KOPT-K1 (cell line): Measurements from ENCODE around the gene MED26.

Source experiments
- H3K27ac ChIP-seq: fragments of 200-600 bp; sonication (generic); 2 replicates; pipeline ENCODE4 v1.5.1; 2016; ENCODE audit warnings: antibody characterized with exemption, mild to moderate bottlenecking, low read depth, low read length; ENCODE audit not compliant: poor library complexity, severe bottlenecking
- H3K36me3 ChIP-seq: fragments of 200-600 bp; sonication (generic); 2 replicates; pipeline ENCODE4 v1.5.1; 2017; ENCODE audit warnings: antibody characterized with exemption, mild to moderate bottlenecking, low read length, moderate library complexity; ENCODE audit not compliant: insufficient read depth
- H3K9me3 ChIP-seq: fragments of 200-600 bp; sonication (generic); 2 replicates; pipeline ENCODE4 v1.5.1; 2017; ENCODE audit warnings: antibody characterized with exemption, low read length, mild to moderate bottlenecking; ENCODE audit not compliant: insufficient read depth, poor library complexity, severe bottlenecking

The MED26 gene

DNA sequence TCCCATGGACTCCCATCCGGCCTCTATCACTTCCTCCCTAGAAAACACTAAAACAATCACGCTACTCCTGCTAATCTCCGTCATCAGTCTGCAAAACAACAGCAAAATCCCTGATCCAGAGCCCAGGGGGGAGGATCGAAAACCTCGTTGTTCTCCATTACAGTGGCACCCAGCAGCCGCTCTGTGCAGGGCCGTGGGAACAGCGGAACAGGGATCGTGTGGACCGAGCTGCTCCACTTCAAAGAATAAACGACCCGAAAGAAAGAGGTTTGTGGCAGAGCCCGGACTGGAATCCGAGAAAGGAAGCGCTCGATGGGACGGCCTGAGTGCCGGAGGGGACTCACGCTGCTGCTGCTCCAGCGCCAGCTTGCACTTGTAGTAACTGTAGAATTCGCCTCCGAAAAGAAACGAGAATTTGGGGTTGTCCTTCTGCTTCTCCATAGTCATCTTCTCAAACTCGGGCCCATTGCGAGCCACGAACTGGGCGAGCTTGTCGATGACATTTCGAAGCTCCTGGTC is 86.4 kb downstream of the MED26 start:
- Histone ChIP-seq H3K9me3 (no peaks in the 10 kb centered on the region), H3K27ac (peak overlapping the region; percentile 90), H3K36me3 (peaks cover 51% of the 10 kb centered on the region)

DNA sequence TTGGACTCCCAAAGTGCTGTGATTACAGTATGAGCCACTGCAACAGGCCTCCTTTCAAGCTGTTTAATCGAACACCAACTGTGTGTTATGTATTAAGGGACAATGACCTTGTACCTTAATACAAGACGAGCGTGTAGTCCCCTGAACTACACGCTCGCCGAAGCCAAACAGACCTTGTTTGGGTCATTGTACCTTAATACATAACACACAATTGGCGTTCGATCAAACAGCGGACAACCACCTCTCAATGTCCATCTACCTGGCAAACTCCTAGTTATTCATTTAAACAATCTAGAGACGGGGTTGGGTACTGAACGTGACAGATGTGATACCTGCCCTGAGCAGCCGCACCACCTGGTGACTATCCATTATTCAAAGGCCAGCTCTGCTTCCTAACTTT is 87.1 kb downstream of the MED26 start:
- Histone ChIP-seq H3K27ac (peak overlapping the region; percentile 90), H3K36me3 (peaks cover 58% of the 10 kb centered on the region), H3K9me3 (no peaks in the 10 kb centered on the region)

DNA sequence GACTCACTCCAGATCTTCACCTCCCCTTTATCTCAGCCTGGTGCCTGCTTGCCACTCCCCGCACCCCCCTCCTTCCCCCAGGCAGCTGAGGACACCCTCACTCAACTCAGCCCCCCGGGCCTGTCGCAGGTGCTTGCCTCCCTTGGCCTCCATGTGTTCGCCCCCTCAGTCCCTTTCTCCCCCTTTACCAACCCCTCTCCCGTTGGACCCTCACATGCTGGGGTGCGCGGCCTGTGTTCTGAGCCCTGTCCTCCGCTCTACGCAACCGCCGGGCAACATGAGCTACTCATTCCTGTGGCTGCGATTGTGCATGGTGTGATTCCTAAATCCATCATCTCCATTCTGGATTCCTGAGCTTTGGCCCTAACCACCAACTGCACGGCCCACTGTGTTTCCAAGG is 90.9 kb downstream of the MED26 start:
- no peak overlapping the region for H3K27ac ChIP-seq
- H3K9me3 ChIP-seq: no peaks in the 10 kb centered on the region
- peaks cover 91% of the 10 kb centered on the region for H3K36me3 ChIP-seq

DNA sequence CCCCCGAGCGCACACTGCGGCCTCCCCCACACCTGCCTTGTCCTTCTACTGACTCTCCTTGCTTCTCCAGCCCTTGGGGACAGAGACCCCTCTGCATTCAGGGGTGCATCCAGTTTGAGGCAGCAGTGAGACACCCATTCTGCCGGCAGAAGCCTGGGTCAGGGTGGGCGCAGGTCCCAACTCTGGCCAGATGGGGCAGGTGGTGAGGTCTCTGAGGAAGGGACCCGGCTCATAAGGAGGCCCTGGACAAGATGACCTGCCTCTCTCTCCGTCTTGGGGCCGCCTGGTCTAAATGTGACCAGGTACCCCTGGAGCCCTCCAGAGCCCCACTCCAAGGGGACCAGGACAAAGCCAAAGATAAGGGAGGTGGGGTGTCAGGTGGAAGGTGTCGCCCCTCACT is 91.9 kb downstream of the MED26 start:
- Histone ChIP-seq H3K27ac (no peak overlapping the region), H3K36me3 (peaks cover 99% of the 10 kb centered on the region), H3K9me3 (no peaks in the 10 kb centered on the region)

DNA sequence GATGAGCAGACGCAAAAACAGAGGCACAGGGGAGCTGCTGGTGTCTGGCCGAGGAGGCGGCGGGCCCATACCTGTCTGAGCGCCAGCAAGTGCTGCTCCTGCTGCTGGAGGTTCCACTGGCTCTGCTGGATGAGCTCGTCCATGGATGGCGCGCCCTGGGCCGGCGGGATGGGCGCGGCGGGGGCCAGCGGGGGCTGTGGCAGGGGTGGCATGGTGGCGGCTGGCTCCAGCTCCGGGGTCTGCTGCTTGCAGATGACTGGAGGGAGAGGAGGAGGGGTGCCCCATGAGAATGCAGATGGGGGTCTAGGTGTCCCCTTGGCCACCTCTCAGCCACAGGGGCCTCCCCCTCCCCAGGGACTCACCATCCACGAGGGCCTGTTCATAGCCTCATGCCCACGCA is 92.6 kb downstream of the MED26 start:
- no peaks in the 10 kb centered on the region for H3K9me3 ChIP-seq
- no peak overlapping the region for H3K27ac ChIP-seq
- peaks cover 99% of the 10 kb centered on the region for H3K36me3 ChIP-seq

DNA sequence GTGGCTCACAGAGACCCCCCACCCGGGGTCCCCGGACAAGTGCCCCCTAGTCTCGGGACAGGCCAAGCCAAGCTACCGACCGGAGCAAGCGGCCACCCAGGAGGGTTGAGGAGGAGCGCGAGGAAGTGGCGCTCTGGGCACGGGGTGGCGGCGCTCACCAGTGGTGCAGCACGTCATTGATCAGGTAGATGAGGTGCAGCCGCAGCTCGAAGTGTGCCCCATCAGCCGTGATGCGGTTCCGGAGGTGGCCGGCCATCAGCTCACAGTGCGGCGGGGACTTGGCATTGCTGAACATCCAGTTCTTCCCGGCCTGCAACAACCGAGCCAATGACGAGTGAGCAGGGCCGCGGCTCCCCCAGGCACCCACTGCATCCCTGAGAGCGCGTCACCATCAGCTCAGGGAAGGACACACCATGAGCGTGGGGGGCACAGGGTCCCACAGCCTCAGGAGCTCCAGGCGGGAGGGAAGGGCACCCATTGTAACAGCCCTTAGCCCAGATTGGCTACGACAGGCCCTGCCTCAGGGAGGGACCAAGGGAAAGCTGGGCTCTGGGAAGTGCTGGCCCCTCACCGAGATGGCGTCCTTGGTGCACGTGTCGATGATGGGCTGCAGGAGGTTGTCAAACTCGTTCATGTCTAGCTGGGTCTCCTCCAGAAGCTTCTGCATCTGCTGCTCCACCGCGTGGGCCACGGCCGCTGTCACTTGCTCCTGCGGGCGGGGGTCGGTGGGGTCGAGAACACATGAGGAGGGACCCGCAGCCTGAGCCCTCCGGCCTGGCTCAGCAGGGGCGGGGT is 95.4 kb downstream of the MED26 start:
- Histone ChIP-seq H3K36me3 (peaks cover 100% of the 10 kb centered on the region), H3K9me3 (no peaks in the 10 kb centered on the region), H3K27ac (no peak overlapping the region)

DNA sequence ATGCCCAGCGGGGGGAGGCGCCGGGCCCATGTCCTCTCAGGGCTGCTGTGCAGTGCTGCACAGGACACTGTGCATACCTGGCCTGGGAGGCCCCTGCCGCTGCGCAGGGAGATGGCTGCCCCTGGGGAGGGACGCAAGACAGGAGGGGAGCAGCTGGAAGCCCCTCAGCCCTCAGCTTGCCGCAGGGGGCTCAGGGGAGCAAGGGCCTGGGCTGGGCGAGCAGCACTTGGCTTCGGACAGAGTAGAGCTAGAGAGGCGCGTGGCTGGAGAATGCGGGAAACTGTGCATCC is 96.7 kb downstream of the MED26 start:
- Histone ChIP-seq H3K9me3 (no peaks in the 10 kb centered on the region), H3K27ac (no peak overlapping the region), H3K36me3 (peaks cover 100% of the 10 kb centered on the region)

DNA sequence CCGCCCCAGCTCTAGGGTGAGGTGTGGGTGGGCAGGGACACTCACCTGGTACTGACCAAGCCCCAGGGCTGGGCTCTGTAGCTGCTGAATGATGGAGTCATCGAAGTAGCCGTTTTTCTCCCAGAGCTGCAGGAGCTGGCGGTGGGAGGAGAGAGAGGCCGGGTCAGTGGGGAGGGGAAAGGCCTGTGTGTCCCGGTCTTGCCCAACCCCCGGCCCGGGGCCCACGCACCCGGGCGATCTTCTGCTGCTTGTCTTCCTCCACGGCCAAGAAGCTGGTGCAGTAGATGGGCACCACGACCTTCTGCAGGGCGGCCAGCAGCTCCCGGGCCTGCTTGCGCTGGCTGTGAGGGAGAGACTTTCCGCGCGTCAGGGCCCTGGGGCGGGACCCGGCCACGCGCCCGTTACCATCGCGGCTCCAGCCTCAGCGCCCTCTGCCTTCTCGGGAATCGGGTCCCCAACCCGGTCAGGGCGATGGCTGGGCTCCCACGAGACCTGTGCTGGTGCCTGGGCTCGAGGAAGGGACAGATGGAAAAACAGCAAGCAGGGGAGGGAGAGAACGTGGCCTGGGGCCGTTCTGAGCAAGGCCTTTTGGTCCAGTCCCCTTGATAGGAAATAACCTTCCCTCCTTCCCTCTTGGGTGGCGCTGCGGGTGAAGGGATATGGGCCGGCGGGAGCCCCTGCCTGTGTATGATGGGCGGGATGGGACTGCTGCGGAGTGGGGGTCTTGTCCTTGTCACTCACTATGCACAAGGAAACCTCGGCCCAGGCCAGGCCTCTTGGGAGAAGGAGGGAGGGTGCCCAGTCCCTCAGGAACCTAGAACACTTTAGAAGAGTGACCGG is 97.2 kb downstream of the MED26 start:
- peaks cover 100% of the 10 kb centered on the region for H3K36me3 ChIP-seq
- no peaks in the 10 kb centered on the region for H3K9me3 ChIP-seq
- H3K27ac ChIP-seq: no peak overlapping the region

DNA sequence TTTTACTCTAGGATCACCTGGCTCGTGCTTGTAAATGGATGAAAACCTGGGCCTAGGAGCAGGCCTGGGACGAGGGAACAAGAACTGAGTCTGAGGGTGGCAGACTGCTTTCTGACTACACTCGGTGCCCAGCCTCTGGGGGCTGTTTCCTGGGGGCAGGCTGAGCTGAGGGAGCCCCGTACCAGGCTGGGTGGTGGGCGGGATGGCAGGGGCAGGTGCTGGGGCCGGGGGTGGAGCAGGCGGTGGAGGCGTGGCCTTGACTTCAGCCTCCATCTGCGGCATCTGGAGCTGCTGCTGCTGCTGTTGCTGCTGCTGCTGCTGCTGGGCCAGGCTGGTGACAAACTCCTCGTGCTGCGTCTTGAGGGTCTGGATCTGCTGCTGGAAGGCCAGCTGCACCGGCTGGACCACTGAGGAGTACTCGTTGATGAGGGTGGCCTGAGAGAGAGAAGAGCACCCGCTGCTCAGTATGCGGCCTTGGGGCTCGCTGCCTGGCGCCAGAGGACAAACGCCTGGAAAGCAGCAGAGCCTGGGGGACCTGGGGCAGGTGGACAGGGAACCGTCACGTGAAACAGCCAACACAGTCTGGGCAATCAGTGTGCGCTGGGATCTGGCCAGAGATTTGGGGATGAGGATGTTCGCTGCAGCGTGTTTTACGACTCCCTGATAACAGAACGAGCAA is 98.4 kb downstream of the MED26 start:
- H3K27ac ChIP-seq: no peak overlapping the region
- no peaks in the 10 kb centered on the region for H3K9me3 ChIP-seq
- H3K36me3 ChIP-seq: peaks cover 100% of the 10 kb centered on the region

DNA sequence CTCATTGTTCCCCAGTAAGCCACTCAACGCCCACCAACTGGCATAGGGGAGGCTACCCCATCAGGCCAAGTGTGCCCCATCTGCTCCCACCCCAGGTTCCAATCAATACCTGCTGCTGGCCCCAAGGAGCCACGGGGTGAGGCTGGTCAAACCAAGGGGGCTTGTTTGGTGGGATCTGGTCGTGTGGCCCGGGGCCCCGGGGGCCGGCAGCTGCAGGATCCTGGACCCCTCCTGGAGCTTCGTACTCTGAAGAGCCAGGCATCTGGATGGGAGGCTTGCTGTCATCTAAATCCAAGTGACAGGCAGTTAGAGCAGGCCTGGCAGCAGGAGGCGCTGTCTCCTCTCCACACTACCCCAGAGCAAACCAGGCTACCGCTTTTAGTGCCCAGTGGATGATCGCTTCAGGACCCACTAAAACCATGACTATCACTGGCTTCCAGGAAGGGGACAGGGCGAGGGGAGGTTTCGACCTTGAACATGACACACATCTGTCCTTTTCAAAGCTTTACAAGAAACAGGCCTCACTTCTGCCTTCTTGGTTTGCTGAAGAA is 100.0 kb downstream of the MED26 start:
- no peaks in the 10 kb centered on the region for H3K9me3 ChIP-seq
- H3K27ac ChIP-seq: no peak overlapping the region
- H3K36me3 ChIP-seq: peaks cover 99% of the 10 kb centered on the region

DNA sequence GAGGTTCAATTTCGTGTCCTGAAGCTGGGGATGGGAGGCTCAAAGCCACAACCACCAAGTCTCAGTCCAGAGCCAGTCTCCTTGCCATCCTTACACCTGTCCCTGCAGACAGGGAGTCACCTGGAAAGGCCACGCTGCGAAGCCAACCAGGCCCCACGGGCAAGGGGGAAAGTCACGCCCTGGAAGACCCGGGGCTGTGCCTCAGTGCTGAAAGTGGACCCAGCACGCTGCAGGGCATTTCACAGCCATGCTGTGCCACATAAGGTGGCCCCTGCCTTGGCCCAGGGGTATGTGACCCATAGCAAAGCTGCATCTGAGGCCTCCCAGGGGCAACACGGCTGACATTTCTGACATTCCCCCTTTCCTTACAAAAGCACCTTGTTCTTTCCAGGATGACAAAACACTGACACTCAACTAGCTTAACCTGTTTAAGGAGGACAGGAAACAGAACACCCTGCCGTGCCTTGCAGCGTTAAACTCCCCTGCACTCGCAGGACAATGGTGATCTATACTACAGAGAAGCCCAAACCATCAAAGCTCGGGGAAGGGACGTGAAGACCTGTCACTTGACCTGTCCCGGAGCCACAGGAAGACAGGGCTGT is 100.6 kb downstream of the MED26 start:
- H3K9me3 ChIP-seq: no peaks in the 10 kb centered on the region
- H3K36me3 ChIP-seq: peaks cover 99% of the 10 kb centered on the region
- H3K27ac ChIP-seq: no peak overlapping the region

DNA sequence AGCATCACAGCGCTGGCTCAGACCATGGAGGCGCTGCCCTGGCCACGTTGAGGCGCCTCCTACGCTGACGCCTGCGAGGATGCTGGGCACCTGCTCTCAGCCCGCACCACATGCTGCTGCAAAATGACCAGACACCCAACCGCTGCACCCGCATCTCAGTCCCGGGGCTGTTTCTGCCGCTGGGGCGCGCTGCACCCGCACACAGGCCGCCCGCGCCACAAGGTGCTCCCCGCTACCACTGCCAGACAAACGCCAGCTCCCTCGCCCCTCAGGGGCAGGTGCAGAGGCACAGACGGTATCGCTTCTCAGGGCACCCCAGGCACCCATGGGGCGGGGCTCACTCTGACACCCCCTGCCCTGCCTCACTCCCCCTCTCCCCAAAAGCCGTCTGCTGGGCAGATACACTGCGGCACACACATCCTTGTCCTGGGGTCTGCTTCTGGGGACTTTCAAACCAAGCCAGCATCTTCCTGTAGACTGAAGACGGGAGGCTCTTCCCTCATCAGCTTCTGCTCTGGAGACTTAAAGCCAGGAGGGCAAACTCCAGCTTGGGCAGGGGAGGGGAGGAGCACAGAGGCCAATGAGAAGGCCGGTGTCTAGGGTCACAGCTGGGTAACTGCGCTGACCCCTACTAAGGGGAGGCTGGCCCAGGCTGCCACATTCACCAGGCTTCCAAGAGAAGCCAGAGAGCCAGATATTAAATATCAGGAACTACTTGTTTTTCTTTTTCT is 102.1 kb downstream of the MED26 start:
- Histone ChIP-seq H3K9me3 (no peaks in the 10 kb centered on the region), H3K27ac (no peak overlapping the region), H3K36me3 (peaks cover 99% of the 10 kb centered on the region)

DNA sequence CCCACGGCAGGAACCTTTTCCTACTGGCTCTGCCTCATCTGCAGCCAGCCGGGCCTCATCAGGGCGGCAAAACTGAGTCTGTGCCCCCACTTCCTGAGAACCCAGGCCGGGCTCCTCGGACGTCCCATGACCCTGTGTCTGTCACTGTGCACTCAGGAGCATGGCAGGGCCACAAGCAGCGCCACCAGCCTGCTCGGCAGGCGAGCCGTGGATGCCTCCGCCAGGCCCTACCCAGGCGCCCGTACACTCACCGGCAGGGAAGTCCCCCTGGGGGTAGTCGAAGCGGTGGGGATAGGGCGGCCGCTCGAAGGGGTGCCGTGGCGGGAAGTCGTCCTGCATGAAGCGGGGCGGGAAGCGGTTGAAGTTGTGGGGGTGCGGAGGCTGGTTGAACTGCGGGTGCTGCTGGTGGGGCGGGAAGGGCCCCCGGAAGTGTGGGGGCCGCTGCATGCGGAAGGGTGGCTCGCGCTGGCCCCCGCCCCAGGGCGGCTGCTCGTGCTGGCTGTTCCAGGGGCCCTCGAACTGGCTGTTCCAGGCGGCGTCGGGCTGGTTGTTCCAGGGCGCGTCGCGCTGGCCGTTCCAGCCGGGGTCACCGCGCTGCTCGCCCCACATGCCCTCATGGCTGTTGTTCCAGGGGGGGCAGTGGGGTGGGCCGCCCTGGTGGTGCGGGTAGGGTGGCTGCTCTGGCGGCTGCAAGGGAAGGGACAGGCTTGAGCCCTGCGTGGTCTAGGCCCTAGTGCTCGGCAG is 102.8 kb downstream of the MED26 start:
- peaks cover 99% of the 10 kb centered on the region for H3K36me3 ChIP-seq

More for the DNA sequence above, 102.8 kb downstream of the MED26 start:
- Histone ChIP-seq H3K27ac (no peak overlapping the region), H3K9me3 (no peaks in the 10 kb centered on the region)
